MM.1S (cell line): ENCODE measurements around the gene TIMM13.

Experiments
- EZH2 ChIP-seq: fragments of 300-600 bp; sonication (generic); optimal IDR thresholded peaks from 2 replicates; pipeline ENCODE3; 2017; ENCODE audit warnings: low read depth, mild to moderate bottlenecking, antibody characterized with exemption, low read length, mixed read lengths
- EZH2phosphoT487 ChIP-seq: fragments of 300-600 bp; sonication (generic); IDR thresholded peaks from 2 replicates; pipeline ENCODE4 v1.6.1; 2018; ENCODE audit warnings: antibody characterized with exemption, low read length
- TF ChIP-seq, protein P1 (sequence below): fragments of 300-600 bp; sonication (generic); IDR thresholded peaks from 2 replicates; pipeline ENCODE4 v1.5.1; 2016; ENCODE audit warnings: antibody characterized with exemption, low read length, mixed read lengths

DNA sequence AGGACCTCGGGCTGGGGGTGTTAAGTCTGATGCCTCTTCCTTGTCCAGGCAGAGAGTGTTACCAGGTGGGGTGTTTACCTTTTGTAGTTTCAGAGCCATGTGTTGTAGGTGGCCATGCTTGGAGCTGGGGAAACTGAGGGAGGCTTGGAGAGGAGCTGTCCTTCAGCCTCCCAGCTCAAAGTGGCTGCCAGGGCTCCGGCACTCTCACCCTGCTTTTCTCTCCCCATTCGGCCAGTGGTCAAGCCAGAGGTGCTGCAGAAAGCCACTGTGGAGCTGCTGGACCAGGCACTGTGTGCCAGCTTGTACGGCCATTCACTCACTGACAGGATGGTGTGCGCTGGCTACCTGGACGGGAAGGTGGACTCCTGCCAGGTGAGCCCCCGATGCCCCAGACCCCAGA lies 17.4 kb downstream of the TIMM13 start:
- TF ChIP-seq, protein P1, sequence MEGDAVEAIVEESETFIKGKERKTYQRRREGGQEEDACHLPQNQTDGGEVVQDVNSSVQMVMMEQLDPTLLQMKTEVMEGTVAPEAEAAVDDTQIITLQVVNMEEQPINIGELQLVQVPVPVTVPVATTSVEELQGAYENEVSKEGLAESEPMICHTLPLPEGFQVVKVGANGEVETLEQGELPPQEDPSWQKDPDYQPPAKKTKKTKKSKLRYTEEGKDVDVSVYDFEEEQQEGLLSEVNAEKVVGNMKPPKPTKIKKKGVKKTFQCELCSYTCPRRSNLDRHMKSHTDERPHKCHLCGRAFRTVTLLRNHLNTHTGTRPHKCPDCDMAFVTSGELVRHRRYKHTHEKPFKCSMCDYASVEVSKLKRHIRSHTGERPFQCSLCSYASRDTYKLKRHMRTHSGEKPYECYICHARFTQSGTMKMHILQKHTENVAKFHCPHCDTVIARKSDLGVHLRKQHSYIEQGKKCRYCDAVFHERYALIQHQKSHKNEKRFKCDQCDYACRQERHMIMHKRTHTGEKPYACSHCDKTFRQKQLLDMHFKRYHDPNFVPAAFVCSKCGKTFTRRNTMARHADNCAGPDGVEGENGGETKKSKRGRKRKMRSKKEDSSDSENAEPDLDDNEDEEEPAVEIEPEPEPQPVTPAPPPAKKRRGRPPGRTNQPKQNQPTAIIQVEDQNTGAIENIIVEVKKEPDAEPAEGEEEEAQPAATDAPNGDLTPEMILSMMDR, result no peak
- TF ChIP-seq EZH2, result no peak
- TF ChIP-seq EZH2phosphoT487, result no peak
